ENCODE measurements around the gene TMEM165.

GRCh38 chr4:55386073-55386472 is 9.7 kb upstream of the TMEM165 start:
- no peak for TF ChIP-seq EZH2 (IDR thresholded peaks at IDR 0.05; ENCODE audit: borderline replicate concordance, low read depth, low read length, severe bottlenecking)
- TF ChIP-seq, protein P1, sequence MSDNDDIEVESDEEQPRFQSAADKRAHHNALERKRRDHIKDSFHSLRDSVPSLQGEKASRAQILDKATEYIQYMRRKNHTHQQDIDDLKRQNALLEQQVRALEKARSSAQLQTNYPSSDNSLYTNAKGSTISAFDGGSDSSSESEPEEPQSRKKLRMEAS (IDR thresholded peaks at IDR 0.05; ENCODE audit: insufficient read depth, insufficient read length), result no peak
- TF ChIP-seq, protein P2, sequence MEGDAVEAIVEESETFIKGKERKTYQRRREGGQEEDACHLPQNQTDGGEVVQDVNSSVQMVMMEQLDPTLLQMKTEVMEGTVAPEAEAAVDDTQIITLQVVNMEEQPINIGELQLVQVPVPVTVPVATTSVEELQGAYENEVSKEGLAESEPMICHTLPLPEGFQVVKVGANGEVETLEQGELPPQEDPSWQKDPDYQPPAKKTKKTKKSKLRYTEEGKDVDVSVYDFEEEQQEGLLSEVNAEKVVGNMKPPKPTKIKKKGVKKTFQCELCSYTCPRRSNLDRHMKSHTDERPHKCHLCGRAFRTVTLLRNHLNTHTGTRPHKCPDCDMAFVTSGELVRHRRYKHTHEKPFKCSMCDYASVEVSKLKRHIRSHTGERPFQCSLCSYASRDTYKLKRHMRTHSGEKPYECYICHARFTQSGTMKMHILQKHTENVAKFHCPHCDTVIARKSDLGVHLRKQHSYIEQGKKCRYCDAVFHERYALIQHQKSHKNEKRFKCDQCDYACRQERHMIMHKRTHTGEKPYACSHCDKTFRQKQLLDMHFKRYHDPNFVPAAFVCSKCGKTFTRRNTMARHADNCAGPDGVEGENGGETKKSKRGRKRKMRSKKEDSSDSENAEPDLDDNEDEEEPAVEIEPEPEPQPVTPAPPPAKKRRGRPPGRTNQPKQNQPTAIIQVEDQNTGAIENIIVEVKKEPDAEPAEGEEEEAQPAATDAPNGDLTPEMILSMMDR (IDR thresholded peaks at IDR 0.05; ENCODE audit: extremely low read depth in 1 of 2, insufficient read depth in 1 of 2, low read depth in 1 of 2, low read length in 2 of 2), result no peak
- TF ChIP-seq POLR2A (IDR thresholded peaks at IDR 0.05; ENCODE audit: low read depth, low read length), result no peak
- TF ChIP-seq MYC (IDR thresholded peaks at IDR 0.05; ENCODE audit: low read depth, low read length), result no peak
- TF ChIP-seq POLR2AphosphoS5 (IDR thresholded peaks at IDR 0.05; ENCODE audit: insufficient read depth, low read depth, low read length), result no peak
- no peak for TF ChIP-seq GATA2 (IDR thresholded peaks at IDR 0.05; ENCODE audit: insufficient read depth, insufficient read length, low read depth, low read length)

All from endothelial cell of umbilical vein (primary cell).